GM21717 (cell line): ENCODE data around the gene CAMSAP2.
A peak's percentile ranks its signal among the peaks of the same experiment; 100 is the strongest.

Experiments used
- ATAC-seq: cut with Tn5 transposase; IDR thresholded peaks from one replicate; pipeline ENCODE4 v1.9.1; 2021; ENCODE audit warnings: mild to moderate bottlenecking, moderate library complexity; ENCODE audit not compliant: unreplicated experiment

CAMSAP2 gene, protein sequence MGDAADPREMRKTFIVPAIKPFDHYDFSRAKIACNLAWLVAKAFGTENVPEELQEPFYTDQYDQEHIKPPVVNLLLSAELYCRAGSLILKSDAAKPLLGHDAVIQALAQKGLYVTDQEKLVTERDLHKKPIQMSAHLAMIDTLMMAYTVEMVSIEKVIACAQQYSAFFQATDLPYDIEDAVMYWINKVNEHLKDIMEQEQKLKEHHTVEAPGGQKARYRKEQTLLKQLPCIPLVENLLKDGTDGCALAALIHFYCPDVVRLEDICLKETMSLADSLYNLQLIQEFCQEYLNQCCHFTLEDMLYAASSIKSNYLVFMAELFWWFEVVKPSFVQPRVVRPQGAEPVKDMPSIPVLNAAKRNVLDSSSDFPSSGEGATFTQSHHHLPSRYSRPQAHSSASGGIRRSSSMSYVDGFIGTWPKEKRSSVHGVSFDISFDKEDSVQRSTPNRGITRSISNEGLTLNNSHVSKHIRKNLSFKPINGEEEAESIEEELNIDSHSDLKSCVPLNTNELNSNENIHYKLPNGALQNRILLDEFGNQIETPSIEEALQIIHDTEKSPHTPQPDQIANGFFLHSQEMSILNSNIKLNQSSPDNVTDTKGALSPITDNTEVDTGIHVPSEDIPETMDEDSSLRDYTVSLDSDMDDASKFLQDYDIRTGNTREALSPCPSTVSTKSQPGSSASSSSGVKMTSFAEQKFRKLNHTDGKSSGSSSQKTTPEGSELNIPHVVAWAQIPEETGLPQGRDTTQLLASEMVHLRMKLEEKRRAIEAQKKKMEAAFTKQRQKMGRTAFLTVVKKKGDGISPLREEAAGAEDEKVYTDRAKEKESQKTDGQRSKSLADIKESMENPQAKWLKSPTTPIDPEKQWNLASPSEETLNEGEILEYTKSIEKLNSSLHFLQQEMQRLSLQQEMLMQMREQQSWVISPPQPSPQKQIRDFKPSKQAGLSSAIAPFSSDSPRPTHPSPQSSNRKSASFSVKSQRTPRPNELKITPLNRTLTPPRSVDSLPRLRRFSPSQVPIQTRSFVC (N-terminal part only)

DNA sequence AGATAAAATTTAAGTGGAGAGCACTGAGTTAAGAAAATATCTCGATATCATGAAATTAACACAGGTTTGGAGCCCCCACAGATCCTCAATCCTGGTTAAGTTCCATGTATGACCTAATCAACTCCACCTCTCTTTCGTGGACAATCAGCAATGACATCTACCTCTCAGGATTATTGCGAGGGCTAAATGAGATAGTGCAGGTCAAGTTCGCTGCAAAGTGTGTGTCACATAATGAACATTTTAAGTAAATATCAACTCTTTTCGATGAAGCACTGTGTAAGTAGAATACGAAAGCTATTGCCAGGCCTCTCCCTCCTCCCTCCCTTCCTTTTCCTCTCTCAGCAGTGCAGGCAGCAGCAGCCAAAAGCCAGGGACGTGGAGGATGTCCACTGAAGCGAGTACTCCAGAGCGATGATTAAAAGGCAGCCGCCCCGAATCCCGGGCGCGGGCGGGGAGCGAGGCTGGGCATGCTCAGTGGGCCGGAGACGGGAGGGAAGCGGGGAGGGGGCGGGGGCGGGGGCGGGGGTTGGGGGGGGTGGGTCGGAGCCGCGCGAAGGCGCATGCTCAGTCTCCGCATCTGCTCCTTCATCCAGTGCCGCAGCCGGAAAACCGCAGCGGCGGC is at the start of gene CAMSAP2:
Gene CAMSAP2 (plus strand): TSS at position 567 of the 622 bp plus-strand sequence. CDS start 935 bp downstream, outside the sequence.
- ATAC-seq, result peak; percentile 43

DNA sequence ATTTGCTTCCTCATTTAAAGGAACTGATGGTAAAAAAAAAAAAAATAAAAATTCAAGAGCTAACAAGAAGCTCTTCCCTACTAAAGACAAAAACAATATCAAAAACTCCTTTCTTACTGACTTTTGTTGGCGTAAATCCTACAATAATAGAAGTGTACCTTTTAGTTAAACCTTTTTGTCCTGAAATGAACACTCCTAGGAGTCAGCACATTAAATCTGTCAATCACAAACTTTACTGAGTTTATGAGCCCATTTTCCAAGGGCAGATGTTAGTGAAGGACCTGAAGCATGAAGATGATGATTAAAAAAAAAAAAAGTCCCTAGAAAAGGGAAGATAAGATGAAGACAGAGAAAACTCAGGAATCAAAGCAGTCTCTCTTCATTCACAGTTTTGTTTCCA is 46.4 kb upstream of the CAMSAP2 start:
- ATAC-seq, result no peak

DNA sequence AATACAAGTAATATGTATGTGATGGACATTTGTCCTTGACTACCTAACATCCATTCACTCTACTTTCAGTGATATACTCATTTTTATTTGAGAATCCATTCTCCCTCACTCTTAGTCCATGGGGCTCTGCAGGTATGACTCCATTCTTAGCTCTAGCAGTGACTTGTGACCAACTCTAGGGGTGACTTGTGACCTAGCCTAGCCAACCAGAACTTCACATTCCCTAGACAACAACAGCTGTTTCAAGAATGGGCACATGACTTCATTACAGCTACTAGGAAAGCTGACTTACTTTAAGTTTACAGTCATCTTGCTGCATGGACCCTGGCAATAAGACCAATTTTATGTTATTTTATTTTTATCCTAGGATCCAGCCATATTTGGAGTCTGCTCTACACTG is 45.4 kb upstream of the CAMSAP2 start:
- ATAC-seq, result no peak

DNA sequence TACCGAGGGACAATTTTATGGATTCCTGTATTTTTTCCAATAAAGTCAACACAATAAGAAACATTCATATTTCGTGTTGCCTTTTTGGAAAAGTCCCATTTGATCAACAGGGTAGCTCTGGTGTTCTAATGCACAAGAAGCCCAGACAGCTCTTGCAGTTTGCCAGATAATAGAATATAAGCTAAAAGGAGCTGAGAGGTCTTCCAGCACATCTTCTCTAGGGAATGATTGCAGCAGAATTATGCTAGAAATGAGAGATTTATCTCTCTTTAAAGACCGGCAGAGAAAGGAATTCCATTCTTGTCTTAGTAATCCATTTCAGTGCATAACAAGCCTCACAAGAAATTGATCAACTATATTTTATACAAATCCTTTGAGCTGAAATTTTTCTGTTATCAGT is 44.0 kb upstream of the CAMSAP2 start:
- no peak for ATAC-seq

DNA sequence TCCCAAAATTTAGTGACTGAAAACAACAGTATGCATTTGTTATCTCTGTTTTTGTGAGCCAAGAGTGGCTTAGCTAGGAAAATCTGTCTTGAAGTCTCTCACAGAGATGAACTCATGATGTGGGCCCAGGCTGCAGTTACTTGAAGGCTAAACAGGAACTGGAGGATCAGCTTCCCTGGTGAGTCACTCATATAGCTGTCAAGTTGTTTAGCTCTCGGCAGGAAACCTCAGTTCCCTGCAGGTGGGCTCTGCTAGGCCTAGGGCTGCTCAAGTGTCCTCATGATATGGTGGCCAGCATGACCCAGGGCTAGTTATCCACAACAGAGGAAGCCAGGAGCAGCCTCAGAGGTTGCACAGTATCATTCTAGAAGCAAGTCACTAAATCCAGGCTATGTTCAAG is 38.8 kb upstream of the CAMSAP2 start:
- no peak for ATAC-seq

DNA sequence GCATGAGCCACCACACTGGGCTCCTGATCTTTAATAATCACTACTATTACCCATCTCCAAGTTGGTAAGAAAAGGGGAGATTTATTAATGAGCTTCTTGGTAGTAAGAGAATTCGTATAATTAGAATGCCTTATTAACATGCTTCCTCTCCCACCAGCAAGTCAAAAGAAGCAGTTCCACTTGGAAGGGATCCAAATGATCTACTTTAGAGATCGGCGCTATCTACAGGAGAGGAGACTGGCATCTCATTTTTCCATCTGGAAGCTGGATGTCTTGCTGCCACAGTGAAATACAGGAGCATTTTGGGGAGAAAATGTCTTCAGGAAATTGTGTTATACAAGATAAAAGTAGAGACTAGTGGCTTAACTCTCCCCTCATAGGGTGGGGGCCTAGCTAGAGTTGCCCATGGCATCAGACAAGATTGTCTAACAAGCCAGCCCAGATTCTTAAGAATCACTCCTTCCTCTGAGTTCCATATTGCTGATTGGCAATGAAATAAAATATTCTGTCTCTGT is 33.6 kb upstream of the CAMSAP2 start:
- ATAC-seq, result no peak

DNA sequence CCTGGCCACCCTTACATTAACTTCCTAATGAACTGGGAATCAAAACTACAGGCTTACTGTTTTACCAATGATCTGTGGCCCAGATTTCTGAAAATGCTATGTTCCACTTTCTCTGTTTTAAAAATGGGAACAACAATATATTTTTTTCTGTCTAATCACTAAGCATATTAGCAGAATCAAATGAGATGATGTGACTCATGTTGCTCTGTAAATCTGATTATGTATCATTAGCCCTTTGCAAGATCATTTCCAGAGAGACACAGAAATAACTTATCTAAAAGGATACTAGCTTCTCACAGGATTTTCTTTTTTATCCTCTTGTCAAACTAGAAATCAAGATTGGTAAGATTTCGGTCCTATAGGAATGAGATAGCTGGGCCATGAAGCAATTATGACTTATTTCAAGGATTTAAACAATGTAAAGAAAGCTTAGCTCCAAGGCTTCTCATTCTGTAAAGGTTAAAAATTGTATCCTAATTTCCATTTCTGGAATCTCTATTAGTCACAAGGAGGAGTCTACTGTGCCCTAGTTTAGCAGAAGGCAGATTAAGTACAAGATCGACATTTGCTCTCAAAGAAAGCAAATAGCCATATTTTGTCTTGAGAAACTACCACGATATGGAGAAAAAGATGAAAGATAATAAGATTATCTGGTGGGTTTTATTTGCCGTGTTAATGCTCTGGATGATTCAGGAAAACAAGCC is 32.4 kb upstream of the CAMSAP2 start:
- no peak for ATAC-seq

DNA sequence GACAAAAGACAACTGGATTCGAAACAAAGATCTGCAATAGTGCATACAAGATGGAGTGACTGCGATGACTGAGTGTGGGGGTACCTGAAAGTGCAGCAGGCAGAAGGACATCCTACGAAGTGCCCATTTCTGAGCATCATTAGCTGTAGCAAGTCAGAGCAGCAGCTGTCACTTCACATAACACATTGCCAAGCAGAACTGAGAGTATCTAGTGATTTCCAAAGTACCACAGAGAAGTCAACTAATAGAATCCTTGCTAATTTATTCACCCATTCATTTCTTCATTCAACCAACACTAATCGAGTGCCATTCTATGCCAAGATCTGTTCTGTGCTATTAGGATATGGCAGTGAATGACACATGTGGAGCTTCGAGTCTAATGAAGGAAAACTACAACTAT is 31.6 kb upstream of the CAMSAP2 start:
- no peak for ATAC-seq

DNA sequence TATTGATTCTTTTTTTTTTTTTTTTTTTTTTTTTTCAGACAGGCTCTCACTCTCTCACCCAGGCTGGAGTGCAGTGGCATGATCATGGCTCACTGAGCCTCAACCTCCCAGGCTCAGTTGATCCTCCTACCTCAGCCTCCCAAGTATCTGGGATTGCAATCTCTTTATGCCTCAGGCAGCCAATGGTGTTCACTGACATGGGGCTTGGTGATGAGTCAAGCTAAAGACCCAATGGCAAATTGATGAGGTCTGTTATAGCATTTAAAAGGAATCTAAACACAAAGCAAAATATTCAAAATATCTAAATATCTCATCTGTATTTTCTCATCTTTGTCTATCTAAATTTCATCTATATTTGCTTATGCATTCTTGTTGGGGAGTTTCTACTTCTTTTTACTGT is 30.5 kb upstream of the CAMSAP2 start:
- no peak for ATAC-seq

DNA sequence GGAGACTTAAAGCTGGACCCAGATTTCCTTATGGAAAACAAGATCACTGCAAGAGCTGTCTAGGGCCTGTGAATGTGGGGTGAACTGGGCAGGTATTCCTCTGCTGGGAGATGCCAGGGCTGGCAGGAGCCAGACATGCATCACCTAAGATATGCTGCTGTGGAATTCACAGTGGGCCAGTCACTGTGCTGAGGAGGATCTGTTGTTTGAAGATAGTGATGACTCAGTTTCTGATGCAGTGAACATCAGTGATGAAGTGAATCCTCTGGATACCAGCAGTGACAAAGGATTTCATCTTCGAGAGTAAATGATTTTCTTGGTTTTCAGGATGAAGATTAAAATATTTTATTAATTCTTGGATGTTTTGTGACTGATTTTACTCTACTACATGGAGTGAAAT is 29.9 kb upstream of the CAMSAP2 start:
- no peak for ATAC-seq

DNA sequence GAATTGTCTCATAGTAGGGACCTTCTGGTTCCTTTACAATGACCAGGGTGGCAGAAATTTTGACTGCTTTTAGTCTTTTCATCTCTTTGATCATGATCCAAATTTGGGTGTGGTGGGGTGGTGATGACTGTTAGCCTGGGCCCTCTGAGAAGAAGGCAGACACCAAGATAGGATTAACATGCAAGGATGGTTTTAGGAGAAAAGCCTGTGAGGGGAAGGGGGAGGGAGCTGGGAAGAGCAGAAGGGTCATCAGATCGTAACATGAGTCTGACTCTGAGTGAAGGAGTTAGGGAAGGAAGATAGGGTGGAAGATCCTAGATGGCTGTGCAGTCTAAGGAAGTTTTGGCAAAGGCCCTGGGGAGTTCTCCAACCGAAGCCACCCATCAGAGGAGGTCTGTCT is 28.5 kb upstream of the CAMSAP2 start:
- ATAC-seq, result no peak

DNA sequence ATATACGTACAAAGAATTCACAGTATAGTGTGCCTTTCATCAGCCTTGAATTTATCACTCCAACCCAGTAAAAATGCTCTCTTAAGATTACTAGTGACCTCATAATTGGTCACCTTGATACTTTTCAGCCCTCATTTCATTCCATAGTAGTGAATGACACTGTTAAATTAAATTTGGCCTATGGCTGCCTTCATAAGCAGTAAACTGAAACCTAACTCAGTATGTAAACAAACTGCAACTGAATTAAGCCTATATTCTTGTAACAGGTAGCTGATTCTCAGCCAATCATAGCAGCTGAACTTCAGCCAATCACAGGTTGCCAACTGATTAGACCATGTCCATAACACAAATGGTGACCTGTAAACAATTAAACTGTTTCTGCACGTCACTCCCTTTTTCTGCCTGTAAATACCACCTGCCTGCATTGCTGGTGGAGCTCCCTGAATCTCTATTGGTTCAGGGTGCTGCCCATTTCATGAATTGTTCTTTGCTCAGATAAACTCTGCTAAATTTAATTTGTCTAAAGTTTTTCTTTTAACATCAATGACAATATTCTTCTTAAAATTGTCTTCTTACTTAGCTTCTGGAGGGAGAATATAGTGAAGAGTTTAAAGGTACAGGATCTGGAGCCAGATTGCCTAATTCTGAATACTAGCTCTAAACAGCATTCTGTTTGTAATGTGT is 24.0 kb upstream of the CAMSAP2 start:
- ATAC-seq, result no peak

DNA sequence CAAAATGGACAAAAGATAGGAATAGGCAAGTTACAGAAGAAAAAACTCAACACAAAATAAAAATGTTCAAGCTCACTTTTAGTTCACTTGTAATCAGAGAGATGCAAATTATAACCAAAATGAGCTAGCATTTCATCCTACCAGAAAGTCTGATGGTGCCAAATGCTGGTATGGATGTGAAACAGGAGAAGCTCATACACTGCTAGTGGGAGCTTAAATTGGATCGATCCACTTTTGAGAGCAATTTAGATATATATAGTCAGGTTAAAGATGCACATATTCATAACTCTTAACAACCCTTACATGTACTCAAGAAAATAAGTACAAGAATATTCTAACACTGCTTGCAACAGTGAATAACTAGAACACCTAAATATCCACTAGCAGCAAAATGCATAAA is 18.5 kb upstream of the CAMSAP2 start:
- ATAC-seq, result no peak

DNA sequence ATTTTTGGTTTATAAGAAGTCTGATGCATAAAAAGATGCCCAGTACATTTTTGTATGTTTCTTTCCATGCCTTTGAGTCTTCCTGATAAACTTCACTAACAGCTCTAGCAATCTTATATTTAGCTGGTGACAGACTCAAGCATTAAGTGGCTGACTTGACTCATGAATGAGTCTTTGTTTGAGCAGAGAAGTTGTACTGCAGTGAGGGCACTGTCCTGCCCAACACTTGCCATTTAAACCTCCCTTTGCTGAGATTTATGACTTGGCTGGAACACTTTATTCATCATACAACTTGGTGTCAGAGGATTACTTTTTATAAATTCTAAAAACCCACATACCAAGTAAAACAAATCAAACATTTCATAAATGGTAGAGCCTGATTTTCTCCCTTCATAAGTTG is 14.6 kb upstream of the CAMSAP2 start:
- ATAC-seq, result no peak

DNA sequence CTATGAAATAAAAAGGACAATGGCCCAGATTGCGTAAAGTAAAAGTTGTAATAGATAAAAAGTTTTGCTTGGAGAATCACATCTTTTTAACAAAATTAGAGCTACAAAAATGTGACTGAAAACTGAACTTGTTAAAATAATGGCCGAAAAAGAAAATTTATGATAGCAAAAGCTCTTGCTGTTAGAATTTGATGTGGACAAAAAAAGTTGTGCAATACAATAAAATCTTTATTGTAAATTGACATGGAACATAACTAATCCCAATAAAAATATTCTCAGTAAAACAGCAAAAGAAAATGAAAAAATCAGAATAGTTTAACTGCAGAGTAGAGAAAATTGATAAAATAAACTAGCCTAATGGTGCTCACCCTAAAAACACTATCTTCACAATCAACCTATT is 11.4 kb upstream of the CAMSAP2 start:
- no peak for ATAC-seq

DNA sequence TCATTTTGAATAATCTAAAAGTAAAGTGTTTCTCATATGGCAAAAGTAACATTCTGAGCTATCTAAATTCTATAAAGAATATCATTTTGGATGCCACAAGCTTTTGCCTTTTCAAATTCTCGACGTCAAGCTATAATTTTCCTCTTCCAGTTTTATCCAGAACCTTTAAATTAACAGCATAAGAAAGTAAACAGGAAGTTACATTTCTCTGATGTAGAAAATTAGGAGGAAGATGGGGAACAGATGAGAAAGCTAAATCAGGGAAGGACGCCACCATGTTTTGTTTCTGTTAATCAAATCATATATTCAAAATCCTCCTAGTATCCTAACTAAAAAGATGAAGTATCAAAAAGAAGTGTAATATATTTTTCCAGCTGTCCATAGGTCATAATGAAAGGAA is 8.8 kb upstream of the CAMSAP2 start:
- ATAC-seq, result no peak

DNA sequence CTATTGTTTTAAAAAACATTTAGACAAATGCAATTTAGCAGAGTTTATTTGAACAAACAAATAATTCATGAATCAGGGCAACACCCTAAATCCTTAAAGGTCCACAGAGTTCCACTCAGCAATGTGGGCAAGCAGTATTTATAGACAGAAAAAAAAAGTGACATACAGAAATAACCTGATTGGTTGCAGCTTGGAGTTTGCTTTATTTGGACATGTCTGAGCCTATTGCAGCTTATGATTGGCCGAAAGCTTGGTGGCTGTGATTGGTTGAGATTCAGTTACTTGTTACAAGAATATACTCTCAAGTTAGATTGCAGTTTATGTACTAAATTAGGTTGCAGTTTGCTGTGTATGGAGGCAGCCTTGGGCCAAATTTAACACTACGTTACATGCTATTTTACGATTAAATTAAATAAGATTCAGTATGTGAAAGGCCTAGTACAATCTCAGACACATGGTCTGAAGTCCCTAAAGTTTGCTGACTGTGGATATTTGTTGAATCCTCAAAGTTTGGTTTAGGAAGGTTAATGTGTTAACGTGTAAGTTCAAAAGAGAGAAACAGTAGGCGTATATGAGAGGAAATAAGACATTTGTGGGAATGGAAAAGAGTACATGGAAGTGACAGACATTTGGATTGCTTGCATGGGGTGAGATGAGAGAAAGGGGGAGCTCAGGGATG is 6.9 kb upstream of the CAMSAP2 start:
- ATAC-seq, result no peak

DNA sequence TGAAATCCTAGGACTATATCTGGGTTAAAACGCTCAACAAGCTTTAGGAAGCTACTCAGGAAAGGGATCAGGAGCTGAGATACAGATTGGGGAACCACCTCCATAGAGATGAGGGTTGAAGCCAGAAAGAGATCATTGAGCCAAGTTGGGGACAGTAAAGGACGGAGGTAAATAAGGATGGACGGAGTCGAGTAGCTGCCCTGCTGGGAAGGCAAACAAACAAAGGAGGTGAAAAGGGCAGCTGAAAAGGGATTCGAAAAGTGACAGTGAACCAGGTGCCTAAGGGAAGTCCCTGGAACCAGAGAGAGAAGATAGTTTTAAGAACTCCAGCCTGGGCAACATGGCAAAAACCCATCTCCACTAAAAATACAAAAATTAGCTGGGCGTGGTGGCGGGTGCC is 6.3 kb upstream of the CAMSAP2 start:
- ATAC-seq, result no peak

DNA sequence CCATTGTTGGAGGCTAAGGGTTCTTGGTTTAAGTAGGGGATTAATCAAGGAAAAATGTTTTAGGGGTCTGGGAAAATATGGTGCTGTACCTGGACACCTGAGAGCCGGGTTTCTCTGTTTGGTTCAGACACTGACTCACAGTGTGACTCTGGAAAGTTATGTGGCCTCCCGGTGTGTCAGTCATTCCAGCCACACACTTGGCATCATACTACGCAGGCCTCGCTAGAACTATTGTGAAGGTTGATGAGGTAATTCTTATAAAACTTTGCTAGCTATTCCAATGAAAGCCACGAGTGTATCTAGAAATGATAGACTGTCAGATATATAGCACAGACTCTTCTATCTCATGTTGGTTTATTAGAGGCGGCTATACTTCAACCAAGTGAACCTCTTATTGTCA is 4.8 kb upstream of the CAMSAP2 start:
- no peak for ATAC-seq
